NB4 (cell line): ENCODE results near the gene CBLC.
A peak's percentile ranks its signal among the peaks of the same experiment; 100 is the strongest.

ENCODE experiments used
- DNase-seq: peaks from one replicate; pipeline ENCODE4 v3.0.0; 2010; ENCODE audit warnings: low read depth
- H3K4me3 ChIP-seq: one replicate; pipeline ENCODE4 v1.5.1; 2011; ENCODE audit warnings: mild to moderate bottlenecking, low read depth, low read length, moderate library complexity
- CTCF ChIP-seq: IDR thresholded peaks from one replicate; pipeline ENCODE4 v1.5.1; 2012; ENCODE audit warnings: low read depth, low read length
- MYC ChIP-seq: IDR thresholded peaks from 2 replicates; pipeline ENCODE4 v1.6.1; 2011; ENCODE audit warnings: low read depth, low read length
- POLR2A ChIP-seq: IDR thresholded peaks from 2 replicates; pipeline ENCODE4 v1.6.1; 2011; ENCODE audit warnings: mild to moderate bottlenecking; ENCODE audit not compliant: insufficient read length; ENCODE audit errors: extremely low read depth
- TF ChIP-seq, protein P1 (sequence below): IDR thresholded peaks from 2 replicates; pipeline ENCODE4 v1.6.1; 2011; ENCODE audit warnings: low read depth, low read length

Gene CBLC

GRCh38 chr19:44748426-44749254 lies 29.1 kb upstream of the CBLC start, which contains the start of gene BCL3:
Gene BCL3 (plus strand): TSS chr19:44748708. CDS start chr19:44748791, 83 bp downstream.
- DNase-seq: peak; percentile 62
- TF ChIP-seq, protein P1, sequence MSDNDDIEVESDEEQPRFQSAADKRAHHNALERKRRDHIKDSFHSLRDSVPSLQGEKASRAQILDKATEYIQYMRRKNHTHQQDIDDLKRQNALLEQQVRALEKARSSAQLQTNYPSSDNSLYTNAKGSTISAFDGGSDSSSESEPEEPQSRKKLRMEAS: no peak
- TF ChIP-seq POLR2A (no peak), MYC (no peak), CTCF (no peak)
- peak within 1 kb of the TSS; percentile 53 for H3K4me3 ChIP-seq

- peak overlapping the region; percentile 53 for H3K4me3 ChIP-seq
- TF ChIP-seq POLR2A (no peak), MYC (no peak), CTCF (no peak)
- TF ChIP-seq, protein P1: no peak
Measured at GRCh38 chr19:44749292-44749691, 28.4 kb upstream of the CBLC start.

GRCh38 chr19:44749994-44750393 lies 27.7 kb upstream of the CBLC start:
- TF ChIP-seq MYC (no peak), CTCF (no peak)
- TF ChIP-seq, protein P1: no peak
- no peak for DNase-seq
- no peak overlapping the region for H3K4me3 ChIP-seq

More at GRCh38 chr19:44749292-44749691, 28.4 kb upstream of the CBLC start:
- DNase-seq: no peak

GRCh38 chr19:44752123-44752815 lies 25.4 kb upstream of the CBLC start:
- H3K4me3 ChIP-seq: no peak overlapping the region

GRCh38 chr19:44752816-44753625 lies 24.7 kb upstream of the CBLC start:
- no peak overlapping the region for H3K4me3 ChIP-seq
- TF ChIP-seq, protein P1: peak; percentile 33; the same call in 1 of the 2 replicates
- TF ChIP-seq POLR2A (no peak), CTCF (no peak), MYC (peak; percentile 48)
- DNase-seq: peak; percentile 96

More at GRCh38 chr19:44752123-44752815, 25.4 kb upstream of the CBLC start:
- TF ChIP-seq, protein P1: no peak
- no peak for TF ChIP-seq MYC
- peak; percentile 62 for DNase-seq

DNA sequence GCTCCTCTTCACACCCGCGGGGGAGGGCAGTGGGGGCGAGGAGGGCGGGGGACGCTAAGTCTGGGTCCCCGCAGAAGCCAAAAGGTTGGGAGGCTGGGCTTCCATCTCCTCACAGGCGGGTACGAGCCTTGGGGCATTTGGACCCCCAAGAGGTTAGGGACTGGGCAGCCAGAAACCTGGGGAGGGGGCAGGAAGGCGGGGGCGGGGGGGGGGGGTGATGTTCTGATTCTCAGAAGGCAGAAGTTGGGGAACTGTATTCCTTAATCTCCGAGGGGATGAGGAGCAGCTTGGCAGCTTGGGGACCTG lies 24.1 kb upstream of the CBLC start:
- DNase-seq: no peak
- TF ChIP-seq POLR2A (no peak), MYC (no peak), CTCF (no peak)
- TF ChIP-seq, protein P1: no peak
- H3K4me3 ChIP-seq: peak overlapping the region; percentile 43
